HG03045 (cell line): ENCODE data around the gene SLC25A44.
"Not testable (repeated sequence)": the region's sequence is repeated elsewhere in the genome, so short reads cannot be mapped to it uniquely, and the experiment has no call there.

Source experiments
- ATAC-seq: cut with Tn5 transposase; IDR thresholded peaks from one replicate; pipeline ENCODE4 v1.9.1; 2021; ENCODE audit warnings: mild to moderate bottlenecking, moderate library complexity; ENCODE audit not compliant: unreplicated experiment

The SLC25A44 gene

DNA sequence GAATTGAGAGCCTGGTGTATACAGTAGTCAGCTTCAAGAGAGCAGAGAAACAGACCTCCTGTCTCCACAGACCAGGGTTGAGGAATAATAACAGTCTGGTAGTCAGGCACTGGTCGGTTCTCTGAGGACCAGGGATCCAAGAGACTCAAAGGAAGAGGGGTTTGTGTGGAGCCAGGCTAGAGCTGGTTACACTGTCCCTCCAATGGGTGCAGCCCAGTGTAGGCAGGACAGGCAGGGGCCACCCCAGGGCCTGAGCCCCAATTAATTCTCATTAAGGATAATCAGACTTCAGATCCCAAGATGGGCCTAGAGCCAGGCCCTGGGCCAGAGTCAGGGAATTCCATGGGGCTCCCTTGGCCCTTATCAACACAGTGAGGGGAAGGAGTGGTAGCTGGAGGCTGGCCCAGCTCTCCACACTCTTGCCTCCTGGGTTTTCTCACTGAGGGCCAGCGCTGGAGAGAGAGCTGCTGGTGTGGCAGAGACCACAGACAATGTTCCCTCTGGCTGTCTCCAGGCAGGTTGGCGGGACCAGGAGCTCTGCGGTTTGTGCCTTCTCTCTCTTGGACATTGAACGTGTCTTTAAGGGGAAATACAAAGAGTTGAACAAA lies 31.4 kb upstream of the SLC25A44 start:
- ATAC-seq = no peak

DNA sequence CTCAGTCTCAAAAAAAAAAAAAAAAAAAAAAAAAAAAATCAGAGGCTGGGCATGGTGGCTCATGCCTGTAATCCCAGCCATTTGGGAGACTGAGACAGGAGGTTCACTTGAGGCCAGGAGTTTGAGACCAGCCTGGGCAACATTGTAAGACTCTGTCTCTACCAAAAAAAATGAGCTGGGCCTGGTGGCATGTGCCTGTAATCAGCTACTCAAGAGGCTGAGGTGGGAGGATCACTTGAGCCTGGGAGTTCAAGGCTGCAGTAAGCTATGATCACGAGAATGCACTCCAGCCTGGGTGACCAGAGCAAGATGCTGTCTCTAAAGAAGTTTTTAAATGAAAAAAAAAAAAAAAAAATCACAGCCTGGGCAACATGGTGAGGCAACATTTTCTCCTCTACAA lies 30.2 kb upstream of the SLC25A44 start:
- no peak for ATAC-seq

DNA sequence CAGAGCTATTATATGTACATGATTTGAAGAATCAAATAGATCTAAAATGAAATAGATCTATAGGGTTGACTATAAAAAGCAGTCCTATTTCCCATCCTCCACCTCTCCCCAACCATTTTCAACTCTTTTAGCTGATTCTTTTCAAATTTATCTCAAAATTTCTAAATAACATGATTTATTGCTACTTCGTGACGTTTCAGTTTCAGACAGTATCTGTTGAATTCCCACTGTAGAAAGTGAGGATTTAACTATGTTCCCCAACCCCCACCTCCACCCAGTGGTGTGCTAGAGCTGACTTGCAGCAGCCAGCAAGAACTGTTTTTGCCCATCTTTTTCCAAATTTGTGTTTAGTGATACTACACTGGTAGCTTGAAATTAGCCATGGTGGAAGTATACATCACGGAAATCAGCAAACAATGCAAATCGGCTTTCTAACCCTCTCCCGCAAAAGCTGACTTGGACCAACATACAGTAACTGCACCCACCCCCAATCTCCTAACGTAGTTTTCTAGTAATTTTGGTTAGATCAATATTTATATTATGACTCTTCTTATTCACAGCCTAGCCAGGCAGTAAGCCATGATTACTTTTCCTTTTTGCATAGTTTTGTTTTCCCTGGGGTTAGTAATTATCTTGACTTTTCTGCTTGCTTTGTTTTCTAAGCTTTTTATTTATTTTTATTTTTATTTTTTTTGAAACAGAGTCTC lies 29.6 kb upstream of the SLC25A44 start:
- no peak for ATAC-seq

DNA sequence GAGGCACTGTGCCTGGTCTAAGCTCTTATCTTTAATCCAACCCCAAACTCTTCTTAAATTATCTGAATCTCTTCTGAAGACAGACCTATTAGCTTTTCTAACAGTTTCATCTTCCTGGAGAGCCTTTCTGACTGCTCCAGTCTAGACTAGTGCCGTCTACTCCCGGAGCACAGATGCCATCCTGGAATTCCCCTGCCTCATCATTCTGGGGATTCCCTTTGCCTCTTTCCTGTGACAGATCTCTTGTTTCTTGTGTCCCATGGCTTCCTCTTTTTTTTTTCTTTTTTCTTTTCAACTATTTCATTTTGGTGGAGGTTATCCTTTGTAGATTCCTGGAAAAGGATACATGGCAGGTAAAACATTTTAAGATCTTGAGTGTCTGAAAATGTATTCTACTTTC lies 28.8 kb upstream of the SLC25A44 start:
- no peak for ATAC-seq

DNA sequence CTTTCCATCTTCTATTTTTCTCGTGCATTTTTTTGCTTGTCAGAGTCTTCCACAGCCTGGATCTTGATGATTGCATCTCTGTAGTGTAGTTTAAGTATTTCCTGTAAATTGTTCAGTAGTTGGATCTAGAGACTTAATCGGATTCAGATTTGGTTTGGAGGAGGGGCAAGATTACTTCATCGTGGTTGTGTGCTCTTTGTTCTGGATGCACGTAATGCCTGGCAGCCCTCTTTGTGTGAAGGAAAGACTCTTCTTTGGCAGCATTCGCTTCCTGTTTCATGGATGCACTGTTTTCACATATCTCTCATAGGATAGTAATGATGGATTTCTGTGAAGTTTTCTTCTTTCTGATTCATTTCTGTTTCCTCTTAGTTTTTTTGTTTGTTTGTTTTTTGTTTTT lies 26.4 kb upstream of the SLC25A44 start:
- no peak for ATAC-seq

DNA sequence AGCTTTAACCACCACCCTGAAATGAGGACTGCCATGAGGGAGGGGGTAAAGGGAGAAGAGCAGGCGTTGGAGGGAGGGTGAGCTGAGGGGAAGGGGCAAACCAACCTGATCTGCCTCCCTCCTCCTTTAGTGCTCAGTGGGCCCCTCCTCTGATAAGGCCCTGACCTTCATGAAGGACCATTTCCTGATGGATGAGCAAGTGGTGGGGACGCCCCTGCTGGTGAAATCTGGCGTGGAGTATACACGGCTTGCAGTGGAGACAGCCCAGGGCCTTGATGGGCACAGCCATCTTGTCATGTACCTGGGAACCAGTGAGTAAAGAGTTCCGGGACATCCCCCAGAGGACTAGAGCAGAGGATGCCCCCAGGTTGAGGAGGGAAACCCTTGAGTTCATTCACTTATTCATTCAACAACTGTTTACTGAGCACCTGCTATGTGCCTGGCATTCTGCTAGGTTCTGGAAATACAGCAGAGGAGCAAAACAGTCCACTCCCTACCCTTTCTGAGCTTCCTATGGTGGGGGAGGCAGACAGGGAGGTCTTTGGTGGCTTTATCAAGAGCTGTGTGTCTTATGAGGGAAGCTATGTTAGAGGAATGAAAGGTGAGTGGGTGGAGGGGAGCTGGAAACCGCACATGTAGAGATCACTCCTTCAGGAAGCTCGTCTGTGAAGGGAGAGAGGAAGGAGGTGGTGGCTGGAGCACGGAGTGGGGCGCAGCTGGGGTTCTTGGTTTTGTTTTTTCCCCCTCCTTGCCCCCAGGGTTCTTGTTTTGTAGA lies 21.0 kb upstream of the SLC25A44 start:
- no peak for ATAC-seq

DNA sequence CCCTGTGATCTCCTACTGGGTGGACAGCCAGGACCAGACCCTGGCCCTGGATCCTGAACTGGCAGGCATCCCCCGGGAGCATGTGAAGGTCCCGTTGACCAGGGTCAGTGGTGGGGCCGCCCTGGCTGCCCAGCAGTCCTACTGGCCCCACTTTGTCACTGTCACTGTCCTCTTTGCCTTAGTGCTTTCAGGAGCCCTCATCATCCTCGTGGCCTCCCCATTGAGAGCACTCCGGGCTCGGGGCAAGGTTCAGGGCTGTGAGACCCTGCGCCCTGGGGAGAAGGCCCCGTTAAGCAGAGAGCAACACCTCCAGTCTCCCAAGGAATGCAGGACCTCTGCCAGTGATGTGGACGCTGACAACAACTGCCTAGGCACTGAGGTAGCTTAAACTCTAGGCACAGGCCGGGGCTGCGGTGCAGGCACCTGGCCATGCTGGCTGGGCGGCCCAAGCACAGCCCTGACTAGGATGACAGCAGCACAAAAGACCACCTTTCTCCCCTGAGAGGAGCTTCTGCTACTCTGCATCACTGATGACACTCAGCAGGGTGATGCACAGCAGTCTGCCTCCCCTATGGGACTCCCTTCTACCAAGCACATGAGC lies 17.2 kb upstream of the SLC25A44 start:
- ATAC-seq = no peak

DNA sequence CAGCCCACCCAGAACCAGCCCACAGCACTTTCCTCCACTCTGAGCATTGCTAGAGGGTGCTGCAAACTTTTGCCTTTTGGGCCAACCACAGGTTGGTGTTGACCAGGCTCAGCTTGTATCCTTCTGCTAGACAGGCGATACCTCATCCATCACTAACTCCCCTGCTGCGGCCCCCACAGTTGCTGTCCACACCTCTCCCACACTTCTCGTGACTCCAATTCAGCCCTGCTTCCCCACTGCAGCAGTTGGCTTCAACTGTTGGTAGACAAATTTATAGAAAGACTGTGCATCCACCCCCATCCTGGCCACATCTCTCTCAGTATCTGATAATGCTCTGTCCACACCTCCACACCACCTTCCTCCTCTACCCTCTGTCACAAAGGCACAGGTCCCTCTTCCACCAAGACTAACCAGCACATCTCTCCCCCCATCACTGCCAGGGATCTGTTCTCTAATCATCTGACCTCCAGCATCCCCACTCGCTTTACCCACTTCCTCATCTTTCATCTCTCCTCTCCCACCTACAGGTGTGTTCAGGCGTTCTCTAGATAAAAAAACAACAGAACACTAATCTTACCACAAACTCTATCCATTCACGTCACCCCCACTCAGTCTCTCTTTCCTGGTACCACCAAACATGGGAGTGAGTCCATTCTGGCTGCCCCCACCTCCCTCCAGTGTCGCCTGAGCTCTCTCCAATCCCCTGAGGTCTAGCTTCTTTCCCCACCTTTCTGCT lies 15.8 kb upstream of the SLC25A44 start:
- no peak for ATAC-seq

DNA sequence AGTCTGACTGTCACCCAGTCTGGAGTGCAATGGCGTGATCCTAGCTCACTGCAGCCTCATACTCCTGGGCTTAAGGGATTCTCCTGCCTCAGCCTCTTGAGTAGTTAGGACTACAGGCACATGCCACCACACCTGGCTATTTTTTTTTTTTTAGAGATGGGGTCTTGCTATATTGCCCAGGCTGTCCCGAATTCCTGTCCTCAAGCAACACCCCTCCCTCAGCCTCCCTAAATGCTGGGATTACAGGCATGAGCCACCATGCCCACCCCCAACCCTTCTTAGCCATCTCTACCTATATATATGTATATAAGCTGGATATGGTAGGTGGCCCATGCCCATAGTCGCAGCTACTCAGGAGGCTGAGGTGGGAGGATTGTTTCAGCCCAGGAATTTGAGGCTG lies 13.4 kb upstream of the SLC25A44 start:
- no peak for ATAC-seq

DNA sequence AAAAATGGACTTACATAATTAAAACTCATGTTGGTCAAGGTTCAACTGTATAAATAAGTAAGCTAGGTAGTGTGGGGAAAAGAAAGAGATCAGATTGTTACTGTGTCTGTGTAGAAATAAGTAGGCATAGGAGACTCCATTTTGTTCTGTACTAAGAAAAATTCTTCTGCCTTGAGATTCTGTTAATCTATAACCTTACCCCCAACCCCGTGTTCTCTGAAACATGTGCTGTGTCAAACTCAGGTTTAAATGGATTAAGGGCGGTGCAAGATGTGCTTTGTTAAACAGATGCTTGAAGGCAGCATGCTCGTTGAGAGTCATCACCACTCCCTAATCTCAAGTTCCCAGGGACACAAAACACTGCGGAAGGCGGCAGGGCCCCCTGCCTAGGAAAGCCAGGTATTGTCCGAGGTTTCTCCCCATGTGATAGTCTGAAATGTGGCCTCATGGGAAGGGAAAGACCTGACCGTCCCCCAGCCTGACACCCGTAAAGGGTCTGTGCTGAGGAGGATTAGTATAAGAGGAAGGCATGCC lies 12.4 kb upstream of the SLC25A44 start:
- ATAC-seq = not testable (repeated sequence)

DNA sequence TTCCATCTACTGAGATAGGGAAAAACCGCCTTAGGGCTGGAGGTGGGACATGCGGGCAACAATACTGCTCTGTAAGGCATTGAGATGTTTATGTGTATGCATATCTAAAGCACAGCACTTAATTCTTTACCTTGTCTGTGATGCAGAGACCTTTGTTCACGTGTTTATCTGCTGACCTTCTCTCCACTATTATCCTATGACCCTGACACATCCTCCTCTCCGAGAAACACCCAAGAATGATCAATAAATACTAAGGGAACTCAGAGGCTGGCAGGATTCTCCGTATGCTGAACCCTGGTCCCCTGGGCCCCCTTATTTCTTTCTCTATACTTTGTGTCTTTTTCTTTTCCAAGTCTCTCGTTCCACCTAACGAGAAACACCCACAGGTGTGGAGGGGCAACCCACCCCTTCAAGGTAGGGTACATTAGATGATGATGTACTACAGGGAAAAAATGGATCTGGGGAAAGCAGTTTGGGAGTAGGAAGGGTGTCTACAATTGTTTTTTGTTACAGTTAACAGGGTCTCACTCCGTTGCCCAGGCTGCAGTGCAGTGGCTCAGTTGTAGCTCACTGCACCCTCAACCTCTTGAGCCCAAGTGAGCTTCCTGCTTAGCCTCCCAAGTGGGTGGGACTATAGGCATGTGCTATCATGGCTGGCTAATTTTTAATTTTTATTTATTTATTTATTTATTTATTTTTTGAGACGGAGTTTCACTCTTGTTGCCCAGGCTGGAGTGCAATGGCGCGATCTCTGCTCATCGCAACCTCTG lies 11.7 kb upstream of the SLC25A44 start:
- ATAC-seq = not testable (repeated sequence)

DNA sequence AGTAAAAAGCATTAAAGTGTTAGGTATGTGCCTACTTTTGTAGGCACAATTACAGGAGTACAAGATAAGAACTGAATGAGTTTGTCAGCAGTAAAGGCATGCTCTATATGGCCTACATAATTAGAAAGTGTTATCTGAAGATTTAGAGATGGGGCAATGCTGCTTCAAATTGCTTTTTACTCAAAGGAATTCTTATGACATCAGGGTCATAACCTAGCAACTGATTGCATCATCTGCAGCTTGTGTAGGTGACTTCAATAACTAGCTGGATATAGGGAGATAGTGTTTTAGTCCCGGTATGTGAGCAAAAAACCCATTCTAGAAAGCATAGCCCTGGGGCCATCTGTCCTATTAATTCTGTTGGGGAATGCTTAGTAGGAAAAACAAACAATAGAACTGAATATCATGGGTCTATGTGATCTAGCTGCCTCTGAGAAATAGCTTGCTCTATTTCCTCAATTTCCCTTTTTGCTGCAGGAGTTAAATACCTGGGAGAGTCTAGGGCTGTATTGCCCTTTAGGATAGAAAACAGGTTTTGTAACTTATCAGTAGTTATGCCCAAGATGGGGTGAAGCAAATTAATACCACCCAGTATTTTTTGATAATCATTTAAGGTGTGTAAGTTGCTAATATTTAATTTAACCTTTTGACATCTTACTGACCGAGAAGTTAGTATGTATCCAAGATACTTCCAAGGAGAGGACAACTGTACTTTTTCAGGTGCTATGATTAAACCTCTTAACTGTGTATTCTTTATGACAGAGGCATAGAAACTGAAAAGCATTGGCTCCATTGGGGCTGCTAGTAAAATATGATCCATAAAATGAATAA lies 7.3 kb upstream of the SLC25A44 start:
- ATAC-seq = not testable (repeated sequence)

DNA sequence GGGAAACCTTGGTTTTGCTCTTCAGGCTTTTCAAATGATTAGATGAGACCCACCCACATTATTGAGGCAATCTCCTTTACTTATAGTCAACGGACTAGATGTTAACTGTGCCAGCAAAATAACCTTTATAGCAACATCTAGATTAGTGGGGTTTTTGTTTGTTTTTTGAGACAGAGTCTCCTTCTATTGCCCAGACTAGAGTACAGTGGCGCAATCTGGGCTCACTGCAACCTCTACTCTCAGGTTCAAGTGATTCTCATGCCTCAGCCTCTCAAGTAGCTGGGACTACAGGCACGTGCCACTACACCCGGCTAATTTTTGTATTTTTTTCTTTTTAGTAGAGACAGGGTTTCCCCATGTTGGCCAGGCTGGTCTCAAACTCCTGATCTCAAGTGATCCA lies 3.6 kb upstream of the SLC25A44 start:
- not testable (repeated sequence) for ATAC-seq

DNA sequence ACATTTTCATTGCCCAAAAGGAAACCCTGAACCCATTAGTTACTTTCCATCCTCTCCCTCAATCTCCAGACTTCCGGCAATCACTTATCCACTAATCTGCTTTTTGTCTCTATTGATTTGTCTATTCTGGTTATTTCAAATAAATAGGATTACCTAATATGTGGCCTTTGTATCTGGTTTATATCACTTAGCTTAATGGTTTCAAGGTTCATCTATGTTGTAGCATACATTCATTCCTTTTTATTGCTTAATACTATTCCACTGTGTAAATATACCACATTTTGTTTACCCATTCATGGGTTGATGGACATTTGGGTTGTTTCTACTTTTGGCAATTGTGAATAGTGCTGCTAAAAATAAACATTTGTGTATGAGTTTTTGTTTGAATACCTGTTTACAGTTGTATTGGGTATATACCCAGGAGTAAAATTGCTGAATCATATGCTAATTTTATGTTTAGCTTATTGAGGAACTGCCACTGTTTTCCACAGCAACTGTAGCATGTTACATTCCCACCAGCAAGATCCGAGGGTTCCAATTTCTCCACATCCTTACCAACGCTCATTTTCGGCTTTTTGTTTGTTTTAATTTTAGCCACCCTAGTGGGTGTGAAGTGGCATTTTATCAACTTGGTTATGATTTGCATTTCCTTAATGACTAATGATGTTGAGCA lies 2.5 kb upstream of the SLC25A44 start:
- no peak for ATAC-seq

DNA sequence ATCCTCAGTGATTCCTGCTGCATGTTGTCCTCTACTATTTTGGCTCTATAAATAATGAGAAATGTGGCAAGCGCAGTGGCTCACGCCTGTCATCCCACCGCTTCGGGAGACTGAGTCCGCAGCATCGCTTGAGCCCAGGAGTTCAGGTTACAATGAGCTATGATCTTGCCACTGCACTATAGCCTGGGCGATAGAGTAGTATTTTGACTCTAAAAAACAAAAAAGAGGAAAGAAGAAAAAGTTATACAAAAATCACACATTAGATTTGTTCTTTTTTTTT lies 756 bp upstream of the SLC25A44 start:
- no peak for ATAC-seq

DNA sequence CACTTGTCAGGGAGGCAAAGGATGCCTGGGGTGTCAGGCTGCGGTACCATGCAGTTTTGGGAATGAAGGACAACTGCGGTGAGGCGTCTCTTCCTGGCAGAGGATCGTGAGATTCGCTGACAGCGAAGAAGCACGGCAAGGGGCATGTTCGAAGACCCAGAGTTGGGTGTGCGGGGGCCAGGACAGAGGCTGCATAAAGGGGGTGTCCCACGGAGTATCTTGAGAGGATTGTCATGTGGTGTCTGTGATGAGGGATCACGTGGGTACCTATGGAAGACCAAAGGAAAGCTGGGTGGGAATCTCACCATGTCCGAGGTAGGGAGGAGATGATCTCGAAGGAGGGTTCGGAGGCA lies 372 bp downstream of the SLC25A44 start:
- ATAC-seq = no peak

DNA sequence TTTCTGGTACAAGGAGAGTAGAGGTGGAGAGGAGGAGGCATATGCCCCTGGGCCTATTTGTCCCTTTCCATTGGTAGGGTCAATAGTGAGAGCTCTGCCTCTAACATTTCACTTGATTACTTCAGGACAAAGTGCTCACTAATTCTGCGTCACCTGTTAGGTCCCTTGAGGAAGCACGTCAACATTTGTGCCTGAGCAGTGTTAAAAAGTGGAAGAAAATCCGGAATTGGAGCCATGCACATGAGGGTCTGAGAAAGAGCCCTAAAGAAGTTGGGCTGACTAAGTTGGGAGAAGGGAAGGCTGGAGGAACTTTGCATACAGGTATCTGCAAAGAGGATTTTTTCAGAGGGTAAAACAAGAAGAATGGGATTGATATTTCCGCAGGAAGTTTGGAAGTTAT lies 1.9 kb downstream of the SLC25A44 start:
- ATAC-seq = no peak

DNA sequence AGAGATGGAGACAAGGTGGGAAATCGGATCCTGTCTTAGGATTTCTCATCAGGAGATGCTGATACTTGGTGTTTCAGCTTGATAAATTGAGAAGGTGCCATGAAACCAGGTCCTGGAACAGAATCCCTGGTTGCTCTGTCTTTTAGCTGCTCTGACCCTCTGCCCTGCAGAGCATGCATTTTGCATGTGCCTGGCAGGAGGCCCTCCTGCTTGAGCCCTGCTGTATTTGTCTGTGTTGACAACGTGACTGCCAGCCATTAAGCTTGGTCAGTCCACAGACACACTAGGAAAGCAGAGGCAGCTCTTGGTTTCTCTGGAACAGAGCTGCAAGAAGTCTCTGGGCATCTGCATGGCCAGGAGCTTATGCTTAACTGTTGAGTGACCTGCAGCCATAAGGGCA lies 2.5 kb downstream of the SLC25A44 start:
- no peak for ATAC-seq

DNA sequence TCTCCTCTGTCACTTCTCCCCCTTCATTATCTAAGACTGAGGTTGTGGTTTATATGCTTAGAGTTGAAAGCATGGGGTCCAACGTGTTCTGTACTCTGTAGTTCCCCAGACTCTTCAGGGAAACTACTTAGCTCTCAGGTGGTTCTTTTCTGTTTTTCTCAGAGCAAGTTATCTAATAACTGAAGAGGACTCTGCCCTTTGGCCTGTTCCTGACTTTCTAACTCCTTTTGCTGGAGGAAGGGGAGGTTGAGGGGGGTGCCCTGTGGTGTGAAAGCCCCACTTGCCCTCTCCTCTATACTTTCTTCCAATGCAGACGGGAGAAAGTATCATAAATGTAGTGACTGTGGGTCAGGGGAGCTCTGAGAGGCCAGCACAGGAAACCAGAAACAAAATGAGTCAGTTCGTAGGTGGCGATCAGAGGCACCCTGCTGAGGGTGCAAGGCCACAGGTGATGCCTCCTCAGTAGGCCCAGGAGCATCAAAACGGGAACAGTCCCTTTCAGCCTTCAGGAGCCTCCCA lies 5.0 kb downstream of the SLC25A44 start:
- no peak for ATAC-seq
